H9 (cell line): ENCODE results near the gene HLA-DPB1. TPM values are rescaled to one million over a fixed set of nuclear protein-coding genes. Genes with fewer than 3 reads are reported as not detected.

Experiments
- DNase-seq: peaks from one replicate; pipeline ENCODE4 v3.0.0-alpha.2; 2017
- H2AFZ ChIP-seq: one replicate; pipeline ENCODE4 v1.6.1; 2013; ENCODE audit warnings: mild to moderate bottlenecking, low read length, control low read depth, moderate library complexity
- H2AK5ac ChIP-seq: 2 replicates; pipeline ENCODE4 v1.6.1; 2013; ENCODE audit warnings: low read length, control low read depth, mixed read lengths; ENCODE audit not compliant: insufficient read length
- H2BK120ac ChIP-seq: one replicate; pipeline ENCODE4 v1.6.1; 2013; ENCODE audit warnings: low read depth, mild to moderate bottlenecking, low read length, control low read depth, inconsistent platforms; ENCODE audit not compliant: poor library complexity, severe bottlenecking
- H2BK12ac ChIP-seq: 2 replicates; pipeline ENCODE4 v1.6.1; 2013; ENCODE audit warnings: low read length, control low read depth, mixed read lengths, low read depth; ENCODE audit not compliant: insufficient read length
- H2BK15ac ChIP-seq: 2 replicates; pipeline ENCODE4 v1.6.1; 2013; ENCODE audit warnings: low read depth, low read length, control low read depth
- H2BK20ac ChIP-seq: one replicate; pipeline ENCODE4 v1.6.1; 2013; ENCODE audit warnings: low read depth, mild to moderate bottlenecking, low read length, control low read depth, inconsistent platforms; ENCODE audit not compliant: poor library complexity, severe bottlenecking
- H2BK5ac ChIP-seq: 2 replicates; pipeline ENCODE4 v1.6.1; 2013; ENCODE audit warnings: low read length, control low read depth, mixed read lengths; ENCODE audit not compliant: insufficient read length
- H3K14ac ChIP-seq: 2 replicates; pipeline ENCODE4 v1.6.1; 2013; ENCODE audit warnings: low read length, control low read depth; ENCODE audit not compliant: insufficient read depth
- H3K18ac ChIP-seq: 2 replicates; pipeline ENCODE4 v1.6.1; 2013; ENCODE audit warnings: low read depth, mild to moderate bottlenecking, mixed read lengths, low read length, control low read depth; ENCODE audit not compliant: insufficient read length
- H3K23ac ChIP-seq: 2 replicates; pipeline ENCODE4 v1.6.1; 2013; ENCODE audit warnings: low read length, control low read depth, mixed read lengths, low read depth; ENCODE audit not compliant: insufficient read length
- H3K23me2 ChIP-seq: 2 replicates; pipeline ENCODE4 v1.6.1; 2013; ENCODE audit warnings: low read depth, mild to moderate bottlenecking, mixed read lengths, low read length, control low read depth; ENCODE audit not compliant: insufficient read length, poor library complexity, severe bottlenecking
- H3K27ac ChIP-seq: 2 replicates; pipeline ENCODE4 v1.5.1; 2013; ENCODE audit warnings: low read length, control low read depth, mixed read lengths, low read depth; ENCODE audit not compliant: insufficient read length
- H3K27me3 ChIP-seq: 2 replicates; pipeline ENCODE4 v1.6.1; 2013; ENCODE audit warnings: low read length, control low read depth, inconsistent platforms; ENCODE audit not compliant: insufficient read depth
- H3K4ac ChIP-seq: 2 replicates; pipeline ENCODE4 v1.6.1; 2013; ENCODE audit warnings: low read depth, mild to moderate bottlenecking, control low read depth, inconsistent platforms, low read length, moderate library complexity
- H3K4me1 ChIP-seq: 2 replicates; pipeline ENCODE4 v1.6.1; 2013; ENCODE audit warnings: low read length, control low read depth, inconsistent platforms; ENCODE audit not compliant: insufficient read depth
- H3K4me2 ChIP-seq: 2 replicates; pipeline ENCODE4 v1.6.1; 2013; ENCODE audit warnings: low read length, control low read depth, mixed read lengths; ENCODE audit not compliant: insufficient read length, insufficient read depth
- H3K56ac ChIP-seq: 2 replicates; pipeline ENCODE4 v1.6.1; 2013; ENCODE audit warnings: low read depth, mild to moderate bottlenecking, mixed read lengths, low read length, control low read depth; ENCODE audit not compliant: insufficient read length
- H3K79me1 ChIP-seq: 2 replicates; pipeline ENCODE4 v1.6.1; 2013; ENCODE audit warnings: low read depth, mild to moderate bottlenecking, moderate library complexity, low read length, control low read depth, inconsistent platforms; ENCODE audit not compliant: insufficient read depth, poor library complexity, severe bottlenecking
- H3K79me2 ChIP-seq: 2 replicates; pipeline ENCODE4 v1.6.1; 2013; ENCODE audit warnings: low read length, control low read depth, inconsistent platforms; ENCODE audit not compliant: insufficient read depth
- H3K9ac ChIP-seq: 2 replicates; pipeline ENCODE4 v1.6.1; 2013; ENCODE audit warnings: low read length, control low read depth, mixed read lengths; ENCODE audit not compliant: insufficient read length; ENCODE audit errors: extremely low read depth
- H3K9me3 ChIP-seq: one replicate; pipeline ENCODE4 v1.6.1; 2013; ENCODE audit warnings: low read depth, low read length, inconsistent platforms; ENCODE audit not compliant: control insufficient read depth
- H3T11ph ChIP-seq: one replicate; pipeline ENCODE4 v1.6.1; 2013; ENCODE audit warnings: mild to moderate bottlenecking, low read length, control low read depth, inconsistent platforms
- H4K20me1 ChIP-seq: one replicate; pipeline ENCODE4 v1.6.1; 2013; ENCODE audit not compliant: control insufficient read depth, insufficient read length, insufficient read depth
- H4K5ac ChIP-seq: 2 replicates; pipeline ENCODE4 v1.6.1; 2013; ENCODE audit warnings: low read depth, mild to moderate bottlenecking, mixed read lengths, low read length, control low read depth; ENCODE audit not compliant: insufficient read length
- H4K8ac ChIP-seq: replicated peaks from 2 replicates; pipeline ENCODE4 v1.6.1; 2013; ENCODE audit warnings: low read length, control low read depth, mixed read lengths, low read depth; ENCODE audit not compliant: insufficient read length
- H4K91ac ChIP-seq: 2 replicates; pipeline ENCODE4 v1.6.1; 2013; ENCODE audit warnings: low read depth, mild to moderate bottlenecking, moderate library complexity, mixed read lengths, low read length, control low read depth; ENCODE audit not compliant: insufficient read length
- H3K27ac Mint-ChIP-seq, 3 experiments: 2 replicates in 2 of 3; 3 replicates in 1 of 3; pipeline ENCODE4 v1.8.0; 2020 to 2021; ENCODE audit warnings: mixed read lengths in 3 of 3, mild to moderate bottlenecking in 1 of 3, moderate library complexity in 1 of 3
- H3K27me3 Mint-ChIP-seq: 2 replicates; pipeline ENCODE4 v1.8.0; 2021; ENCODE audit warnings: low read depth, mild to moderate bottlenecking, moderate library complexity, mixed read lengths
- H3K36me3 Mint-ChIP-seq, 3 experiments: 2 replicates in 2 of 3; 3 replicates in 1 of 3; pipeline ENCODE4 v1.8.0; 2020 to 2021; ENCODE audit warnings: low read depth in 3 of 3, mixed read lengths in 3 of 3; ENCODE audit not compliant: insufficient read depth in 1 of 3
- H3K4me1 Mint-ChIP-seq, 2 experiments: 2 replicates each; pipeline ENCODE4 v1.8.0; 2020; ENCODE audit warnings: mixed read lengths in 2 of 2
- H3K4me3 Mint-ChIP-seq, 2 experiments: 2 replicates in 1 of 2; 3 replicates in 1 of 2; pipeline ENCODE4 v1.8.0; 2020 to 2021; ENCODE audit warnings: mild to moderate bottlenecking in 2 of 2, mixed read lengths in 2 of 2, moderate library complexity in 1 of 2
- H3K9me3 Mint-ChIP-seq, 2 experiments: 2 replicates in 1 of 2; 3 replicates in 1 of 2; pipeline ENCODE4 v1.8.0; 2020; ENCODE audit warnings: mild to moderate bottlenecking in 2 of 2, mixed read lengths in 2 of 2, moderate library complexity in 1 of 2
- CTCF ChIP-seq: fragments of 200-600 bp; sonication (generic); conservative IDR thresholded peaks from 3 replicates; pipeline ENCODE4 v1.8.0; 2021; ENCODE audit warnings: antibody characterized with exemption, mild to moderate bottlenecking
- WGBS: extraction: QIAGEN DNeasy Blood & Tissue Kit; methylation state at CpG from one replicate; pipeline ENCODE4 v1.1.7; 2013; ENCODE audit warnings: missing lambda C conversion rate, low lambda C conversion rate, mixed read lengths; ENCODE audit not compliant: insufficient read length; ENCODE audit errors: extremely low coverage; 5-methylcytosine and 5-hydroxymethylcytosine counted together
- total RNA-seq: library from RNA; stranded (reverse); gene quantifications from 2 replicates; pipeline ENCODE4 v1.2.1, GENCODE V29; 2021

Gene HLA-DPB1
- total RNA-seq, 1 experiment from 2014 or later = 23.6 TPM

GRCh38 chr6:33070909-33071308 lies 4.9 kb upstream of the HLA-DPB1 start:
- TF ChIP-seq CTCF = no peak
- H3K4ac ChIP-seq = no peak overlapping the region
- Mint-ChIP-seq H3K27me3 (peaks cover 5% of the 10 kb centered on the region; the same call in 1 of the 2 replicates), H3K4me1 (peaks cover 6 to 7% of the 10 kb centered on the region in 2 experiments; a peak in 3 of 4 replicates), H3K27ac (no peak overlapping the region), H3K9me3 (peaks cover 5 to 6% of the 10 kb centered on the region in 2 experiments; a peak in 4 of 5 replicates), H3K4me3 (no peak overlapping the region), H3K36me3 (peaks cover 0 to 5% (median 0%) of the 10 kb centered on the region in 3 experiments; a peak in 2 of 7 replicates)
- WGBS = no CpG with 5 or more reads among the region's 2 CpGs
- no peaks in the 10 kb centered on the region for H3K4me1 ChIP-seq
- H2BK15ac ChIP-seq = no peak overlapping the region
- no peak overlapping the region for H4K5ac ChIP-seq
- DNase-seq = no peak
- no peak overlapping the region for H3K56ac ChIP-seq
- H2BK5ac ChIP-seq = no peak overlapping the region
- H4K20me1 ChIP-seq = no peaks in the 10 kb centered on the region
- no peak overlapping the region for H3T11ph ChIP-seq
- no peaks in the 10 kb centered on the region for H3K9me3 ChIP-seq
- no peaks in the 10 kb centered on the region for H3K23me2 ChIP-seq
- H3K27me3 ChIP-seq = no peaks in the 10 kb centered on the region
- H3K79me2 ChIP-seq = no peaks in the 10 kb centered on the region
- no peak overlapping the region for H2BK20ac ChIP-seq
- no peak overlapping the region for H2BK12ac ChIP-seq
- H3K9ac ChIP-seq = no peak overlapping the region
- no peak overlapping the region for H3K27ac ChIP-seq
- H3K79me1 ChIP-seq = no peaks in the 10 kb centered on the region
- H3K14ac ChIP-seq = no peak overlapping the region
- no peak overlapping the region for H2BK120ac ChIP-seq
- H3K18ac ChIP-seq = no peak overlapping the region
- no peak overlapping the region for H3K23ac ChIP-seq
- H2AK5ac ChIP-seq = no peak overlapping the region
- no peak overlapping the region for H2AFZ ChIP-seq
- no peak overlapping the region for H4K8ac ChIP-seq
- H4K91ac ChIP-seq = no peak overlapping the region
- no peak overlapping the region for H3K4me2 ChIP-seq
